Adipose tissue (tissue), 3 donors: ENCODE results near the gene ENTPD8. TPM values are rescaled to one million over a fixed set of nuclear protein-coding genes. Genes with fewer than 3 reads are reported as not detected.

ENCODE experiments used
- H3K27ac ChIP-seq: one replicate; pipeline ENCODE4 v1.5.1; 2013; ENCODE audit warnings: low read depth, low read length
- WGBS, 3 donors: extraction: QIAGEN DNeasy Blood & Tissue Kit; methylation state at CpG; one replicate each; pipeline ENCODE4 v1.1.7; 2013; 5-methylcytosine and 5-hydroxymethylcytosine counted together
- polyA plus RNA-seq, 3 donors: library from polyadenylated mRNA; stranded (reverse); fragments of 200-250 nt; gene quantifications; one replicate each; pipeline ENCODE4 v1.2.3, GENCODE V29; 2013
- donor health status: healthy with polysubstance abuse.
- donor health status: Bipolar disorder and iron deficiency.
- donor health status: healthy.

ENTPD8 gene
- polyA plus RNA-seq, 3 donors: 0.66 to 1.1 TPM; not detected in 1

- no peak overlapping the region for H3K27ac ChIP-seq
- 92 to 93% (median 93%) methylated on average over 11 of the region's 11 CpGs for WGBS, 3 donors
Measured at GRCh38 chr9:137409515-137409914, 31.6 kb downstream of the ENTPD8 start.

GRCh38 chr9:137408651-137409405 is 32.3 kb downstream of the ENTPD8 start:
- H3K27ac ChIP-seq: no peak overlapping the region
- WGBS, 3 donors: 95 to 96% (median 95%) methylated on average over 24 of the region's 24 CpGs

DNA sequence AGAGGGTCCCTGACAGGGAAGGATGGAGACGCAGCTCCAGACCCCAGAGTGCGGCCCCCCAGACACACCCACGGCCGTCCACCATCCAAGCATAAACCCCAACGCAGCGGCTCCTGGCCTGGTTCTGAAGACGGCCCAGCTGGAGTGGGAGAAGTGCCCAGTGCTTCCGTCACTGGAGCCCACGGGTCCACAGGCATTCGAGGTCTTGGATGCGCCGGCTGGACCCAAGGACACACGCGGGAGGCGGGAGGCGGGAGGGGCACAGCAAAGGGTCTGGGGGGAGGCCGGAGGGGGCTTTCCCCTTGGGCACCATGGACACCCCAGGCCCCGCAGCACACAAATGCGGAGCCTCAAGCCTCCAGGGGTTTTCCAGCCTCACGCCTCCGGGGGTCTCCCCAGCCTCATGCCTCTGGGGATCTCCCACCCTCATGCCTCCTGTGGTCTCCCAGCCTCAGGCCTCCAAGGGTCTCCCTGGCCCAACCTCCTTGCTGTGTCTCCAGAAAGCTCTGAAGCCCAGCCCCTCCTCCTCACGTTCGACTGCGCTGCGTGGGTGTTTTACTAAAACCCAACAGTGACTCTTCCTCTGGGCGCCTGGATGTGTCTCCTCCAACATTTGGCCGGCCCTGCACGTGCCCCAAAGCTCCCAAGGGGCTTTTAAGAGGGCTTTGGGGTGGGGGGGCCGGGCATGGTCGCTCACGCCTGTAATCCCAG is 33.4 kb downstream of the ENTPD8 start:
- no peak overlapping the region for H3K27ac ChIP-seq
- 49 to 59% (median 59%) methylated on average over 30 to 31 of the region's 31 CpGs for WGBS, 3 donors

- no peak overlapping the region for H3K27ac ChIP-seq
- WGBS, 3 donors: 3 to 4% (median 4%) methylated on average over 52 to 63 of the region's 63 CpGs
Measured at GRCh38 chr9:137406876-137407589, 34.1 kb downstream of the ENTPD8 start.

GRCh38 chr9:137406085-137406760 is 34.9 kb downstream of the ENTPD8 start:
- H3K27ac ChIP-seq: no peak overlapping the region
- WGBS, 3 donors: 52 to 63% (median 56%) methylated on average over 20 of the region's 20 CpGs

GRCh38 chr9:137405677-137406081 is 35.5 kb downstream of the ENTPD8 start:
- H3K27ac ChIP-seq: no peak overlapping the region
- 86 to 92% (median 86%) methylated on average over 11 of the region's 11 CpGs for WGBS, 3 donors

- WGBS, 3 donors: 92 to 95% (median 92%) methylated on average over 23 to 24 of the region's 24 CpGs
- H3K27ac ChIP-seq: no peak overlapping the region
Measured at GRCh38 chr9:137404961-137405567, 36.1 kb downstream of the ENTPD8 start.

- no peak overlapping the region for H3K27ac ChIP-seq
- WGBS, 3 donors: 95 to 98% (median 96%) methylated on average over 15 of the region's 15 CpGs
Measured at GRCh38 chr9:137403269-137403668, 37.9 kb downstream of the ENTPD8 start.

DNA sequence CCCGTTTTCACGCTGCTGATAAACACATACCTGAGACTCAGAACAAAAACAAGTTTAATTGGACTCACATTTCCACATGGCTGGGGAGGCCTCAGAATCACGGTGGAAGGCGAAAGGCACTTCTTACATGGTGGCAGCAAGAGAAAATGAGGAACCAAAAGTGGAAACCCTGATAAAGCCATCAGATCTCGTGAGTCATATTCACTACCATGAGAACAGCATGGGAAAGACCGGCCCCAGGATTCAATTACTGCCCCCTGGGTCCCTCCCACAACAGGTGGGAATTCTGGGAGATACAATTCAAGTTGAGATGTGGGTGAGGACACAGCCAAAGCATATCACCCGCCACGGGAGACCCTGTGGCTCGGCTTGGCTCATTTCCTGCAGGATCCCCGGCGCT is 38.4 kb downstream of the ENTPD8 start:
- H3K27ac ChIP-seq: no peak overlapping the region
- WGBS, 3 donors: 86 to 92% (median 91%) methylated on average over 11 of the region's 11 CpGs

DNA sequence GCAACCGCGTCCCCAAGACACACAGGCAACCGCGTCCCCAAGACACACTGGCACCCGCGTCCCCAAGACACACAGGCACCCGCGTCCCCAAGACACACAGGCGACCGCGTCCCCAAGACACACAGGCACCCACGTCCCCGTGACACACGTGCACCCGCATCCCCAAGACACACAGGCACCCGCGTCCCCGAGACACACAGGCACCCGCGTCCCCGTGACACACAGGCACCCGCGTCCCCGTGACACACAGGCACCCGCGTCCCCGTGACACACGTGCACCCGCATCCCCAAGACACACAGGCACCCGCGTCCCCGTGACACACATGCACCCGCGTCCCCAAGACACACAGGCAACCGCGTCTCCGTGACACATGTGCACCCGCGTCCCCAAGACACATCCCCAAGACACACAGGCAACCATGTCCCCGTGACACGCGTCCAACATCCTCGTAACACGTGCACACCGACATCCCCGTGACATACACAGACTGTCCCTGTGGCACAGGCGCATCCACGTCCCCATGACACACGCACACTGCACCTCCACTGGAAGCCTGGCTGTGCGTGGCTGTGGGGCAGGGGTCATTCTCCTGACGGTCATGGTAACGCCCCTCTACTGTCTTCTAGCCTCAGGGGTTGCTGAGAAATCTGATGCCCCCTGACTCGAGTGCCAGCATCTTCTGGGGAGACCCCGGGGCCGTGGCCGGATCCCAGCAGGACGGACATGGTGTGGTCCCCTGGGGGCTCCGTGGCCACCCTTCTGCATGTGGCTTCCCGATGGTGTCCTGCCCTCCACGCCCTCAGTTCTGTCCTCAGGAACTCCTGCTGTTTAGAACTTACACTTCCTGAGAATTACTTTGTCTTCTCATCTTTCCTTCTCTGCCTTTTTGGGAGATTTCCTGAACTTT is 42.3 kb downstream of the ENTPD8 start:
- no peak overlapping the region for H3K27ac ChIP-seq
- 95 to 98% (median 96%) methylated on average over 60 of the region's 60 CpGs for WGBS, 3 donors

DNA sequence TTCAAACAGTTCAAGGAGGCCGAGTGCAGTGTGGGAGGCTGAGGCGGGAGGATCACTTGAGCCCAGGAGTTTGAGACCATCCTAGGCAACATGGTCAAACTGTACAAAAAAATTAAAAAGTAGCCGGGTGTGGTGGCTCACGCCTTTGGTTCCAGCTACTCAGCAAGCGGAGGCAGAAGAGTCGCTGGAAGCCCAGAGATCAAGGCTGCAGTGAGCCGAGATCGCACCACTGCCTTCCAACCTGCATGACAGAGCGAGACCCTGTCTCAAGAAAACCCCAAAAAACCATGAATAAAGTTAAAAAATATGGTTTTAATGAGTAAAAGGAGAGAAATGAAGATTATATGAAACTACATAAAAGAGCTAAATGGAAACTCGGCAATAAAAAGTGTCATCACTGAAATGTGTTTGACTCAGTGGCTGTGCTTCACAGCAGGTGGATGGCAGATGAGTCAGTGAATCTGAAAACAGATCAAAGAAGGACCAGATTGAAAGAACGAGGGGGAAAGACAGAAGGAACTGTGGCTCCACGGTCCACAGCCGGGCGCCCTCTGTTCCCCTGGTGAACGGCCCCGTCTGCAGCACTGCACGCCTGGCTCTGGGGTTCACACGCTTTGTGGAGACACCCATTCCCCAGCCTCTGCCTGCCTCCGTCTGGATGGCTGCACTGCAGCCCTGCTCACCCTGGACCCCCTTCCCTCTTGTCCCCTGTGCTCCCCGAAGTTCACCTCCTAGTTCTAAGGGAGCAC is 43.3 kb downstream of the ENTPD8 start:
- WGBS, 3 donors: 95 to 97% (median 95%) methylated on average over 20 of the region's 20 CpGs
- H3K27ac ChIP-seq: no peak overlapping the region

- no peak overlapping the region for H3K27ac ChIP-seq
- WGBS, 3 donors: 92 to 96% (median 93%) methylated on average over 26 of the region's 26 CpGs
Measured at GRCh38 chr9:137396634-137397367, 44.4 kb downstream of the ENTPD8 start.

DNA sequence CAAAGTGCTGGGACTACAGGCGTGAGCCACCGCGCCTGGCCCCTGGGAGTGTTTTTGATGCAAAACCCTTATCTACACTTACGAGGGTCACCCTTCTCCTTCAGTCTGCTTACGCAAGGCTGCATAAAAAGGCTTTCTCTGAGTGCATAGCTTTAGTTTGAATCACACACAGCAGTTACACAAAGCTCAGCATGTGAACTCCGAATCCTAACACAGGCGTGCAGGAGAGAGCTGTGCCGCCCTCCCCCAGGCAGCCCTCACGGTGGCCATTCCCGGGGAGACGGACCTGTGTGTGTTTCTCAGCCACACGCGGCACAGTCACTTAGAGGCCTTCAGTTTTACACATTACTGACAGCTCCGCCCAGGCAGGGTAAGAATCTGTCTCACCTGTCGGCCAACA is 44.9 kb downstream of the ENTPD8 start:
- 90 to 91% (median 91%) methylated on average over 15 of the region's 15 CpGs for WGBS, 3 donors
- H3K27ac ChIP-seq: no peak overlapping the region

DNA sequence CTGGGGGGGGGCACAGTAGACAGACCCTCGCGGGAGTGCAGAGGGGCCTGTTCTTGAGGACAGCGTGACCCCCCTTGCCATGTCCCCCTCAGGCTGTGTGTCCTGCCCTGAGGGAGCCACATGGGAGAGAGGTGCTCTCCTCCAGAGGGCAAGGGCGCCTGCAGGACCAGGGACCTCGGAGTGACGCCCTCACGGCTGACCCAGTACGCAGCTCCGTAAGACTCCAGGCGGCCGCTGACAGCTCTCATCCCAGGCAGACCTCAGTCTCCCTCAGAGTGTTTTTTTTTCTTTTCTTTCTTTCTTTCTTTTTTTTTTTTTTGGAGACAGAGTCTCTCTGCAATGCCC is 45.5 kb downstream of the ENTPD8 start:
- WGBS, 3 donors: 86 to 93% (median 93%) methylated on average over 10 to 11 of the region's 11 CpGs
- H3K27ac ChIP-seq: no peak overlapping the region

GRCh38 chr9:137394866-137395665 is 46.1 kb downstream of the ENTPD8 start:
- H3K27ac ChIP-seq: no peak overlapping the region
- 90 to 95% (median 93%) methylated on average over 35 to 36 of the region's 36 CpGs for WGBS, 3 donors
